Breast epithelium (tissue), 4 donors: ENCODE measurements around the gene MAP2K6. TPM values are rescaled to one million over a fixed set of nuclear protein-coding genes. Genes with fewer than 3 reads are reported as not detected.

Experiments
- DNase-seq, 2 donors: peaks; one replicate each; pipeline ENCODE4 v3.0.0-alpha.2; 2019; ENCODE audit warnings: low spot score in 2 of 2
- H3K27ac ChIP-seq, 2 donors: fragments of 200-600 bp; sonication (generic) in 1 of 2; one replicate each; pipeline ENCODE4 v1.5.1; 2016 to 2019; ENCODE audit warnings: mild to moderate bottlenecking in 1 of 2
- H3K27me3 ChIP-seq, 2 donors: fragments of 200-600 bp; sonication (generic) in 1 of 2; one replicate each; pipeline versions ENCODE4 v1.5.1 to v1.6.0; 2017 to 2019; ENCODE audit warnings: control low read depth in 1 of 2, mild to moderate bottlenecking in 1 of 2
- H3K36me3 ChIP-seq: fragments of 200-600 bp; one replicate; pipeline ENCODE4 v1.5.1; 2019
- H3K4me1 ChIP-seq, 2 donors: fragments of 200-600 bp; sonication (generic); one replicate each; pipeline ENCODE4 v1.5.1; 2016 to 2019; ENCODE audit warnings: control low read depth in 1 of 2
- H3K4me3 ChIP-seq, 3 donors: fragments of 200-600 bp; sonication (generic); 1 replicate in 2 of 3; 2 replicates in 1 of 3; pipeline ENCODE4 v1.5.1; 2016 to 2019; ENCODE audit warnings: mild to moderate bottlenecking in 3 of 3, moderate library complexity in 2 of 3
- H3K9me3 ChIP-seq, 2 donors: fragments of 200-600 bp; sonication (generic) in 1 of 2; one replicate each; pipeline ENCODE4 v1.5.1; 2016 to 2019; ENCODE audit warnings: control low read depth in 1 of 2
- CTCF ChIP-seq, 3 donors: fragments of 450-650 bp; IDR thresholded peaks; one replicate each; pipeline ENCODE4 v1.5.1; 2016 to 2017; ENCODE audit warnings: antibody characterized with exemption in 3 of 3, mild to moderate bottlenecking in 3 of 3, moderate library complexity in 3 of 3
- POLR2A ChIP-seq: fragments of 450-650 bp; IDR thresholded peaks from one replicate; pipeline ENCODE4 v1.6.1; 2016; ENCODE audit warnings: antibody characterized with exemption, mild to moderate bottlenecking, moderate library complexity
- POLR2AphosphoS5 ChIP-seq, 3 donors: sonication (generic); formaldehyde crosslinking; IDR thresholded peaks; one replicate each; pipeline ENCODE4 v1.6.1; 2017; ENCODE audit warnings: antibody characterized with exemption in 3 of 3
- intact Hi-C: fragments of 100-400 bp; cut with DNase I; formaldehyde crosslinking; loops from one replicate; pipeline ENCODE4 v1.15.1; 2023; ENCODE audit warnings: low total_unique reads
- total RNA-seq, 3 donors: library from RNA; depleted of rRNA; stranded (reverse); fragments of >200 nt; gene quantifications; one replicate each; pipeline ENCODE4 v1.1.0, GENCODE V29; 2016

MAP2K6 gene
- total RNA-seq, 3 donors from 2014 or later: 10.9 to 54.9 (median 16.7) TPM

GRCh38 chr17:69461951-69462369, 47.5 kb downstream of the MAP2K6 start:
- Histone ChIP-seq H3K27me3 (no peaks in the 10 kb centered on the region), H3K36me3 (no peaks in the 10 kb centered on the region), H3K4me1 (no peaks in the 10 kb centered on the region), H3K9me3 (no peaks in the 10 kb centered on the region), H3K4me3 (no peak overlapping the region), H3K27ac (peak overlapping the region; percentile 40 to 68)
- TF ChIP-seq CTCF (IDR thresholded peaks at IDR 0.05) (no peak), POLR2A (no peak), POLR2AphosphoS5 (IDR thresholded peaks at IDR 0.05) (no peak)
- intact Hi-C loops: no loop called here
- DNase-seq: no peak

- no peak overlapping the region for H3K27ac ChIP-seq
- no peaks in the 10 kb centered on the region for H3K36me3 ChIP-seq
- DNase-seq: no peak
- H3K27me3 ChIP-seq: no peaks in the 10 kb centered on the region
- TF ChIP-seq POLR2AphosphoS5 (IDR thresholded peaks at IDR 0.05): no peak
- TF ChIP-seq CTCF (IDR thresholded peaks at IDR 0.05): no peak
- no peak for TF ChIP-seq POLR2A
- intact Hi-C loops: no loop called here
- H3K9me3 ChIP-seq: no peaks in the 10 kb centered on the region
- H3K4me1 ChIP-seq: no peaks in the 10 kb centered on the region
- no peak overlapping the region for H3K4me3 ChIP-seq
Observed at GRCh38 chr17:69462882-69463281, 48.4 kb downstream of the MAP2K6 start.

GRCh38 chr17:69466451-69466850, 52.0 kb downstream of the MAP2K6 start:
- H3K9me3 ChIP-seq: no peaks in the 10 kb centered on the region
- TF ChIP-seq POLR2A: no peak
- TF ChIP-seq POLR2AphosphoS5 (IDR thresholded peaks at IDR 0.05): no peak
- no peak for TF ChIP-seq CTCF (IDR thresholded peaks at IDR 0.05)
- H3K4me1 ChIP-seq: no peaks in the 10 kb centered on the region
- H3K4me3 ChIP-seq: no peak overlapping the region
- no peak overlapping the region for H3K27ac ChIP-seq
- no peak for DNase-seq
- H3K36me3 ChIP-seq: no peaks in the 10 kb centered on the region
- H3K27me3 ChIP-seq: no peaks in the 10 kb centered on the region
- intact Hi-C loops: no loop called here

GRCh38 chr17:69466905-69467667, 52.6 kb downstream of the MAP2K6 start:
- no peak overlapping the region for H3K27ac ChIP-seq
- H3K27me3 ChIP-seq: no peaks in the 10 kb centered on the region
- H3K4me3 ChIP-seq: no peak overlapping the region
- no peak for DNase-seq
- H3K4me1 ChIP-seq: no peaks in the 10 kb centered on the region
- no peaks in the 10 kb centered on the region for H3K9me3 ChIP-seq
- intact Hi-C loops: no loop called here
- H3K36me3 ChIP-seq: no peaks in the 10 kb centered on the region
- TF ChIP-seq POLR2A: no peak
- TF ChIP-seq CTCF (IDR thresholded peaks at IDR 0.05): no peak
- no peak for TF ChIP-seq POLR2AphosphoS5 (IDR thresholded peaks at IDR 0.05)

GRCh38 chr17:69468207-69468606, 53.7 kb downstream of the MAP2K6 start:
- Histone ChIP-seq H3K36me3 (no peaks in the 10 kb centered on the region), H3K4me3 (no peak overlapping the region), H3K27ac (no peak overlapping the region), H3K9me3 (no peaks in the 10 kb centered on the region), H3K4me1 (no peaks in the 10 kb centered on the region), H3K27me3 (no peaks in the 10 kb centered on the region)
- TF ChIP-seq CTCF (IDR thresholded peaks at IDR 0.05): no peak
- TF ChIP-seq POLR2AphosphoS5 (IDR thresholded peaks at IDR 0.05): no peak
- TF ChIP-seq POLR2A: no peak
- no peak for DNase-seq
- intact Hi-C loops: no loop called here
